Activated T-cell treated with anti-CD3 and anti-CD28 coated beads for 48 hours (primary cell): ENCODE measurements around the gene TRAFD1.

Experiments
- DNase-seq: peaks from one replicate; pipeline ENCODE4 v3.0.0-alpha.2; 2020; ENCODE audit warnings: low read depth

The TRAFD1 gene

GRCh38 chr12:112115259-112116045, 9.9 kb upstream of the TRAFD1 start:
- DNase-seq = no peak

DNA sequence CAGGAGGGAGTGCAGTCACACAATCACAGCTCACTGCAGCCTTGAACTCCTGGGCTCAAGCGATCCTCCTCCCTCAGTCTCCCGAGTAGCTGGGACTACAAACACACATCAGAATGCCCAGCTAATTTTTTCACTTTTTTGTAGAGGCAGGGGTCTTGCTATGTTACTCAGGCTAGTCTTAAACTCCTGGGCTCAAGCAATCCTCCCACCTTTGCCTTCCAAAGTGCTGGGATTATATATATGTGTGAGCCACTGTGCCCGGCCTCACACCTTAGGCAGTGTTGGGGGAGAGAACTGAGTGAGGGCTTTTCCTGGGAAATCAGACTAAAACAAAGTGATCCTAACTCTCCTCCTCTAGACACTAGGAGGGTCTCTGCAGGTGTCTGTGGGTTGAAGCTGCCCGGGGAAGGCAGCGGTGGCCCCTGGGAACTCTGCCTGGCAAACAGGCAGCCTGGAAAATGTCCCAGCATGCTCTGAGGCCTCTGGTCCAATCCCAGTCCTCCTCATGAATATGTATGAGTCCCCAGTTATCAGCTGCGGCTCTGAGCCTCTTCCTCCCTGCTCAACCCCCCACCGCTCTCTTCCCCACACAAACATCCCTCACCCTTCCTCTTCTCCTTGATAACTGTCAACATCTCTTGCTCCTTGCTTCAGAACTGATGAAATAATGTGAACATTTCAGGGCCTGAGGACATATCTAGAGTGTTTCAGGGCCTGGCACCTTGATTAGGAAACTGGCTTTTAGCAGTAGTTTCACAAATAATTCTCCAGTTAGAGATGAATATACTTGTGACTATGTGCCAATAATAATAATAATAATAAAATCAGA, 8.9 kb upstream of the TRAFD1 start:
- no peak for DNase-seq

DNA sequence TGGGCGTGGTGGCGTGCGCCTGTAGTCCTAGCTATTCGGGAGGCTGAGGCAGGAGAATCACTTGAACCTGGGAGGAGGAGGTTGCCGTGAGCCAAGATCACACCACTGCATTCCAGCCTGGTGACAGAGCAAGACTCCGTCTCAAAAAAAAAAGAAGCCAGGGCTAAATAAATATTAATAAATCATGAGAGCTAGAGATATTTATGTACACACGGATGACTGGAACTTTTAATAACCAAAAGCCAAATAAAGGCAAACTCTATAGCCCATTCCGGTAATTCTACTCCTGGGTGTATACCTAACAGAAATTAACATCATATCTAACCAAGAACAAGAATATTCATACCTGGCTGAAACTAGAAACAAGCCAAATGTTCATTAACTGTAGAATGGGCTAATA, 7.7 kb upstream of the TRAFD1 start:
- DNase-seq = no peak

DNA sequence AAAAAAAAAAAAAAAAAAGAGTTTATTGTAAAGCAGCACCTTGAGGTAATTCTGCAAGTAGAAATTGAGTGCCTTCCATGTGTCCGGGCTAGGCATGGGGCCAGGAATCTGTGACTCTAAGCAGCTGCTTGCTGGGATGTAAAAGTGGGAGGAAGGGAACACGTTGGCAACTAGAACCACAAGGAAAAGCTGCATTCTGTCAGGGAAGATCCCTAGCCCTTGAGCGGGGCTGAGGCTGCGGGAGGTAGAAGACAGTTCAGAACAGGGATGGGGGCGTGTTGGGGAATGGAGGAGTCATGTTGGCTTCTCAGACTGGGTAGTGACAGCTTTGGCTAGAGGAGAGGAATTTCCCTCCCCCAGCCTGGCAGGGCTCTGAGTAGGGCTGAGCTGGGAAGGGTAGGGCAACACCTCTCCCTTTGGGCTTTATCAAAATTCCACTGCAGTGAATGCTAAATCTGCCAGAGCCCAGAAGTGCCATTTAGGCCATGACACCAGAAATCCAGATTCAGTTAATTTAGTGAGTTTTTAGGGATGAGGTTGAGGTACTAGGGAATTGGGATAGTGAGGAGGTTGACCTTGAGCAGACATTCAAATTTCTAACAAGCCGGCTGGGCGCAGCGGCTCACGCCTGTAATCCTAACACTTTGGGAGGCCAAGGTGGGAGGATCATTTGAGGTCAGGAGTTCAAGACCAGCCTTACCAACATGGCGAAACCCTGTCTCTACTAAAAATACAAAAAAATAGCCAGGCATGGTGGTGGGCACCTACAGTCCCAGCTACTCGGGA, 3.4 kb upstream of the TRAFD1 start:
- no peak for DNase-seq

- no peak for DNase-seq
Measured at GRCh38 chr12:112122823-112123690, 2.3 kb upstream of the TRAFD1 start.

DNA sequence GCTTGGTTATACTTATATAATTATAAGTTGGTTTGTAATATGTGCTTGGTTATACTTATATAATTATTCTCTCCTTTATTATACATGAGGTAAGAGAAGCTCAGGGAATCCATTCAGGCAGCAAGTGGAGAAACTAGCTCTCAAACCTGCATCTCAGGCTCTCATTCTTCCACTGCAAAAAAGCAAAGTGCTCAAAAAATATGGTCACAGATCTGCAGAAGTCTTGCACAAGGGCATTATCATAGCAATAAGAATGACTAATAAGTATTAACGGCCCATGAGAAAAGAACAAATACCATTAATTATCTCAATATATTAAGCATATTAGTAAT, 476 bp upstream of the TRAFD1 start:
- DNase-seq = no peak

- DNase-seq = no peak
Measured at GRCh38 chr12:112126000-112126438, 659 bp downstream of the TRAFD1 start.

DNA sequence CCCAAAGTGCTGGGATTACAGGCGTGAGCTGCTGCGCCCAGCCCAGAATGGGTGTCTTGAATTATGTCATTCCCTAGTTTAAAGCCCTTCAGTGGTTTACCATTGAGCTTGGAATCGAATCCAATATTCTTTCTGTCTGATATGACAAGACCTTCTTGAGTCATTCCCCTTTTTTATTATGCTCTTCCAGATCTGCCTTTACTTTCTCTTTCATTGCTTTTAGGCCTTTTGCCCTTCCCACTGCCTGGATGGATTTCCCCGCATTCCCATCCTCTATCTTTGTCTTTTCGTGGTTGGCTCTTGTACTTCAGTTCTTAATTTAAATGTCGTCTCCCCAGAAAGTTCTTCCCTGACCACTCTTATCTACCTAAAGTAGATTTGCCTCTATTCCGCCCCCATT, 1.6 kb downstream of the TRAFD1 start:
- DNase-seq = no peak

DNA sequence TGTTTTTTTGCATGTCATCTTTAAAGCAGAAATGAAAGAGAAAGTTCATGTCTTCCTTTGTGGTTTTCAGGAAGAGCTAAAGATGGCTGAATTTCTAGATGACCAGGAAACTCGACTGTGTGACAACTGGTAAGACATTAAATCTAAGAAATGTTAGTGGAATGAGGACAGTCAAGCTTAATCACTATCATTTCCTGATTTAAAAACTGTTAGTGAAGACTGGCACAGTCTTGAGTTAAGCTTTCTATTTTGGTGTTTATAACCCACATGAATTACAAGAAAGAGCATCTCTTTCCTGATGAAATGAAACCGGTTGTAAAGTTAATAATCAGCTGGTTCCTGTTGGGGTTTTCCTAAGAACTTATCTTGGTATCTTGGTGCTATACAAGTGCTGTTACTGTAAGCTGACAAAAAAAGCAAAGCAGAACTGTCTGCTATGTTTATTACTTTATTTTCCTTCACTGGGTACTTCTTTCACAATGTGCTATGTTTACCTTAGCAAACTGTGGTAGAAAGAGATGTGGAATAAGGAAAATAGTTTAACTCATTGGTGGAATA, 5.2 kb downstream of the TRAFD1 start:
- no peak for DNase-seq

GRCh38 chr12:112131686-112132085, 6.3 kb downstream of the TRAFD1 start:
- DNase-seq = no peak

- DNase-seq = no peak
Measured at GRCh38 chr12:112133418-112133817, 8.1 kb downstream of the TRAFD1 start.

- DNase-seq = no peak
Measured at GRCh38 chr12:112134731-112135130, 9.4 kb downstream of the TRAFD1 start.

DNA sequence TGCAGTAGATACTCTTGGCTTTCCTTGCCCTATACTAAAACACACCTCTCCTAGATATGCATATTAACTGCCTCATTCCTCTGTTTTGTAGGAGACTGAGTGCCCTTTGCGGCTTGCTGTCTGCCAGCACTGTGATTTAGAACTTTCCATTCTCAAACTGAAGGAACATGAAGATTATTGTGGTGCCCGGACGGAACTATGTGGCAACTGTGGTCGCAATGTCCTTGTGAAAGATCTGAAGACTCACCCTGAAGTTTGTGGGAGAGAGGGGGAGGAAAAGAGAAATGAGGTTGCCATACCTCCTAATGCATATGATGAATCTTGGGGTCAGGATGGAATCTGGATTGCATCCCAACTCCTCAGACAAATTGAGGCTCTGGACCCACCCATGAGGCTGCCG, 15.4 kb downstream of the TRAFD1 start:
- no peak for DNase-seq

DNA sequence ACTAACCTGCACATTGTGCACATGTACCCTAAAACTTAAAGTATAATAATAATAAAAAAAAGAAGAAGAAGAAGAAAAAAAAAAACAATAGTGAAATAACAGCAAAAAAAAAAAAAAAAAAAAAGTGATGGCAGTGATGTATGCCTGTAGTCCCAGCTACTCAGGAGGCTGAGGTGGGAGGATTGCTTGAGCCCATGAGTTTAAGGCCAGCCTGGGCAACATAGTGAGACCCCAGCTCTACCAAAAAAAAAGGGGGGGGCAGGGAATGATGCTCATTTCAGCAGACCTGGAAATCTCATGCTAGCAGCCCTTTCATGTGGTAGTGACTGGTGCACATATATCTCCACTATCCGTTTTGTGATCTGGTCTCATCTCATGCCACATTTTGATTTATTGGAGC, 20.8 kb downstream of the TRAFD1 start:
- no peak for DNase-seq

DNA sequence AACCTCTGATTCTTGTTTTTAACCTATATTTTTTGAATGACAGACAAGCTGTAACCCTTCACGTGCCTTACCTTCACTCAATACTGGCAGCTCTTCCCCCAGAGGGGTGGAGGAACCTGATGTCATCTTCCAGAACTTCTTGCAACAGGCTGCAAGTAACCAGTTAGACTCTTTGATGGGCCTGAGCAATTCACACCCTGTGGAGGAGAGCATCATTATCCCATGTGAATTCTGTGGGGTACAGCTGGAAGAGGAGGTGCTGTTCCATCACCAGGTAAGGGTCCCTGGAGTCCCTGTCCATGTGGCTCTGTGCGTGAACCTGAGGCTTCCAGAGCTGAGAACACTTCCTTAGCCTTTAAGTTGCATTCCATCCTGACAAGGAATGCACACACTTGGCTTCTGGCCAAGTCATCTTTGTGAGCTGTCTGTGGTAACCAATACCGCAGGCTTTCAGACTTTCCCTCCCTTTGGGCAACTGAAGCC, 22.7 kb downstream of the TRAFD1 start:
- no peak for DNase-seq

DNA sequence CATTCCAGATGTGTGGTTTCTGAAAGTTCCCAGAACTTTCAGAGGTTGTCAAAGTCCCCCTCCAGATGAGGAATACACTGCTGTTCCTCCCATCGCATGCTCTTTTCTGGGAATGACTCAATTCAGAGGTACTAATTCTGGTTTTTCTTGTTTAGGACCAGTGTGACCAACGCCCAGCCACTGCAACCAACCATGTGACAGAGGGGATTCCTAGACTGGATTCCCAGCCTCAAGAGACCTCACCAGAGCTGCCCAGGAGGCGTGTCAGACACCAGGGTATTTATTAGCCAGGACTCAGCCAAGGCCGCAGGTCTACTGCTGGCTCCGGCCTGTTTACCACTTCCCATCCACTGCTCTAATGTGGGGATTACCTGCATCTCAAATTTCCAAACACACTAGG, 24.2 kb downstream of the TRAFD1 start:
- no peak for DNase-seq

DNA sequence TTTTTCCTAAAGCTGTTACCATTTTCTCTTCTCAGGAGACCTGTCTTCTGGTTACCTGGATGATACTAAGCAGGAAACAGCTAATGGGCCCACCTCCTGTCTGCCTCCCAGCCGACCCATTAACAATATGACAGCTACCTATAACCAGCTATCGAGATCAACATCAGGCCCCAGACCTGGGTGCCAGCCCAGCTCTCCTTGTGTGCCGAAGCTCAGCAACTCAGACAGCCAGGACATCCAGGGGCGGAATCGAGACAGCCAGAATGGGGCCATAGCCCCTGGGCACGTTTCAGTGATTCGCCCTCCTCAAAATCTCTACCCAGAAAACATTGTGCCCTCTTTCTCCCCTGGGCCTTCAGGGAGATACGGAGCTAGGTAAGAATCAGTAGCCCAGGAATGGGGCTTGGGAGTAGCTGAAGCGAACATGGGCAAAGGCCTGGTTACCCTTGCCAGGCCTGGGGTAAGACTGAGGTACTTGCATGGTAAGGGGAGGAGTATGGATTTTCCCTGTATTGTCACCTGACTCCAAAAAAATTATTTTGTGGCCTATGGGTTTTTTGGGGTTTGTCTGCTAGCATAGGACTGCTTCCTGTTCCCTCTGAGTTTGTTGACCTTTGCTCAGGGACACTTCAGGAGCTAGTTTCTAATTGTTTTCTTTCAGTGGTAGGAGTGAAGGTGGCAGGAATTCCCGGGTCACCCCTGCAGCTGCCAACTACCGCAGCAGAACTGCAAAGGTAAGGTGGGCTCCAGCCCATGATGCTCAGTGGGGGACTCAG, 26.6 kb downstream of the TRAFD1 start:
- DNase-seq = no peak

DNA sequence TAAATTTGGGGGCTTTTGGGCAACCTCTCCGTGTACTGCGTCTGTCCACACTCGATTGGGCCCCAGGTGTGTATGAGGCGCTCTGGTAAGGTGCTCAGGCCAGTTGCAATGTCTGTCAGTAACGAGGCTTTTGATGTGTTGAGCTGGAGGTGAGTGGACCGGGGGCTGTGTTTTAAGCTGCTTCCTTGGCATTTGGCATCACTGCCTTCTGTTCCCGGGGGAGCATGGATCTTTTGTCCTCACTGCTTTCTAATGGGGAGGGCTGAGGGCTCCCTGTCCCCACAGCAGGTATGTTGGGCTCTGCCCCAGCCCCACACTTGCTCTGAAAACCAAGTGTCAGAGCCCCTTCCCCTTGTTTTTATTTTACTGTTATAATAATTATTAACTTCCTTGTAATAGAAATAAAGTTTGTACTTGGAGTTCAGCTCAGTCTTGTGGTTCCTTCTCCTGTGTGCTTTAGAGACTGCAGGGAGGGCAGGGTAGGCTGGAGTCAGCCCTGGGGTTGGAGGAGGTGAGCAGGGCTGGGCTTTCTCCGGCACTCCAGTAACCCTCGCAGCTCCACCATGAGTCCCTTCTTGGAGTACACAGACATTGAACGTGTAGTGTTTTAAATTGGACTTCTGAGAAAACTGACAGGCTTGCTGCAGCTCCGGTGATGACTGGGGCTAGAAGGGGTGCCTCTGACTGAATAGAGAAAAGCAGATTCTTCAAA, 28.0 kb downstream of the TRAFD1 start:
- no peak for DNase-seq

DNA sequence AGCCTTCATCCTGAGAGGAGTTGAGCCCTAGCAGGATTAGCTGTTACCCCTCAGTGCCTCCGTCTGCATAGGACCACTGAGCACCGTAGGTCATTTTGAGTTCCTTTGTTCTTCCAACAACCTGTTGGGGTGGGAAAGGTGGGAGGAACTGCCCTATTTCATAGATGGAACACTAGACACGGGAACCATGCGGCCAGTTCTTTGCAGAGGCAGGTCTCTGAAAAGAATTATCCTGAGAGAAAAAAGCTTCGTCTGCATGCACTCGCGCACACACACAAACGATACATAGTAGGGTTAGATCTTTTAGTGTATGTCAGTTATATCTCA, 28.5 kb downstream of the TRAFD1 start:
- DNase-seq = no peak
